Inflammatory macrophage (primary cell): Measurements from ENCODE around the gene RAB35.
"Not testable (repeated sequence)": the region's sequence is repeated elsewhere in the genome, so short reads cannot be mapped to it uniquely, and the experiment has no call there.

Source experiments
- DNase-seq, 2 donors: peaks; one replicate each; pipeline ENCODE4 v3.0.0-alpha.2; 2020 to 2022

RAB35 gene

GRCh38 chr12:120055231-120056000, 61.1 kb downstream of the RAB35 start:
- peak; percentile 5 to 35 for DNase-seq

- DNase-seq = no peak
Observed at GRCh38 chr12:120054293-120054692, 62.3 kb downstream of the RAB35 start.

DNA sequence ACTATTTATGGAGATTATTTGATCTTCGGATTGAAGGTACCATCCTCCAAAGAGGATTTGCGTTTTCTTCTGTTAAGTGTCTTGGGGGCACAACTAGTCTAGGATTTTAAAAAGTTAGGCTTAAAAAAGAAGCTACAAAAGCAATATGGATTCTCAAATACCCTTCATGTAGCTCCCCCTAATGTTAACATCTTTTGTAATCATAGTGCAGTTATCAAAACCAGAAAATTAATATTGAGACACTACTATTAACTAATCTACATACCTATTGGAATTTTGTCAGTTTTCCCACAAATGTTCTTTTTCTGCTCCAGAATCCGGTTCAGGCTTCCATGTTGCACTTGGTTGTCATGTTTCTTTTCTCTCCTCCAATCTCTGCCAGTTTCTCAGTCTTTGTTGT, 65.0 kb downstream of the RAB35 start:
- no peak for DNase-seq

DNA sequence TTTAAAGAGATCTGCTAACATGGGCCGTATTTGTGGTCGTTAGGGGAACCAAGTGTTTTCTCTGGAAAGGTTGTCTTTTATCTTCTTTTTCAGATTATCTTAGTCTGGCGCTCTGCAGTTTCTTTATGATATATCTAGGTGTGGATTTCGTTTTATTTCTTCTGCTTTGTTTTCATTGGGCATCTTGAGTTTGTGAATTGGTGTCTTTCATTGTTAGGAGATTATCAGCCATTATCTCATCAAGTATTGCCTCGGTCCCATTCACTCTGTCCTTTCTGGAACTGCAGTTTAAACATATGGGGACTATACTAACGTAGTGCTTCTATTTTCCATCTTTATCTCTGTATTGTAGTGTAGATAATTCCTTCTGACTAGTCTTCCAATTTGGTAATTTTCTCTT, 67.1 kb downstream of the RAB35 start:
- no peak for DNase-seq

DNA sequence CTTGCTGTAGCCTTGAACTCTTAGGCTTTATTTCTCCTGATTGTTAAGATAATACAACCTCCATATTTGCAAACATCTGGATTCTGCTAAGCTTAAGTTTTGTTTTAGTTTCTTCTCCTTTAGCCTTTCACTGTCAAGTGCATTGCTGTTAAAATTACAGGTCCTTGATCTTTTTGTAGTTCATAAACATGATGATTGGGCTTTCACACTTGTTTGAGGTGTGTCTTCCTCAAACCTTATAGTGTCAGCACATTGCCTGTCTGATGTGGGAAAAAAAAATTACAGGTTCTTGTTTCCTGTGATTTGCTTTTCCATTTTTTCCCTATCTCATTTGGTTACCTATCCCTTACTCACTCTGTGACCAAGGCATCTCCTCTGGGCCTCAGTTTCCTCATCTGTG, 68.3 kb downstream of the RAB35 start:
- no peak for DNase-seq

- DNase-seq = no peak
Observed at GRCh38 chr12:120047072-120047471, 69.5 kb downstream of the RAB35 start.

DNA sequence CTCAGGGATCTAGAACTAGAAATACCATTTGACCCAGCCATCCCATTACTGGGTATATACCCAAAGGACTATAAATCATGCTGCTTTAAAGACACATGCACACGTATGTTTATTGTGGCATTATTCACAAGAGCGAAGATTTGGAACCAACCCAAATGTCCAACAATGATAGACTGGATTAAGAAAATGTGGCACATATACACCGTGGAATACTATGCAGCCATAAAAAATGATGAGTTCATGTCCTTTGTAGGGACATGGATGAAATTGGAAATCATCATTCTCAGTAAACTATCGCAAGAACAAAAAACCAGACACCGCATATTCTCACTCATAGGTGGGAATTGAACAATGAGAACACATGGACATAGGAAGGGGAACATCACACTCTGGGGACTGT, 71.2 kb downstream of the RAB35 start:
- not testable (repeated sequence) for DNase-seq
